Natural killer cell treated with Interleukin-12 subunit alpha and Interleukin-12 subunit beta and Interleukin-15 and Interleukin-18, amount 100 ng/mL, for 72 hours (primary cell): Measurements from ENCODE around the gene STX2. TPM values are rescaled to one million over a fixed set of nuclear protein-coding genes. Genes with fewer than 3 reads are reported as not detected.

Experiments used
- ATAC-seq, 2 donors: fragments of 150-1000 bp; cut with Tn5 transposase in 1 of 2; sonication (Bioruptor Pico), chemical (Tn5 transposase) in 1 of 2; 2 replicates each; pipeline ENCODE4 v1.10.0; 2021
- DNase-seq: peaks from one replicate; pipeline ENCODE4 v3.0.0; 2022; ENCODE audit warnings: low spot score
- H3K27ac Mint-ChIP-seq, 2 donors: 1 replicate in 1 of 2; 2 replicates in 1 of 2; pipeline ENCODE4 v1.8.0; 2022; ENCODE audit warnings: mixed read lengths in 2 of 2, mild to moderate bottlenecking in 1 of 2, moderate library complexity in 1 of 2
- H3K27me3 Mint-ChIP-seq, 2 donors: 1 replicate in 1 of 2; 2 replicates in 1 of 2; pipeline ENCODE4 v1.8.0; 2022; ENCODE audit warnings: mixed read lengths in 2 of 2
- H3K36me3 Mint-ChIP-seq: one replicate; pipeline ENCODE4 v1.8.0; 2022; ENCODE audit warnings: mixed read lengths
- H3K4me1 Mint-ChIP-seq, 2 donors: 1 replicate in 1 of 2; 2 replicates in 1 of 2; pipeline ENCODE4 v1.8.0; 2022; ENCODE audit warnings: low read depth in 2 of 2, mixed read lengths in 2 of 2, mild to moderate bottlenecking in 1 of 2
- H3K4me3 Mint-ChIP-seq: one replicate; pipeline ENCODE4 v1.8.0; 2022; ENCODE audit warnings: mixed read lengths
- H3K9me3 Mint-ChIP-seq: 2 replicates; pipeline ENCODE4 v1.8.0; 2022; ENCODE audit warnings: mixed read lengths
- total RNA-seq, 2 donors: library from RNA; stranded (reverse); gene quantifications; one replicate each; pipeline ENCODE4 v1.2.3, GENCODE V29; 2022

STX2 gene
- total RNA-seq, 2 donors from 2014 or later = 9.0 to 16.4 TPM

DNA sequence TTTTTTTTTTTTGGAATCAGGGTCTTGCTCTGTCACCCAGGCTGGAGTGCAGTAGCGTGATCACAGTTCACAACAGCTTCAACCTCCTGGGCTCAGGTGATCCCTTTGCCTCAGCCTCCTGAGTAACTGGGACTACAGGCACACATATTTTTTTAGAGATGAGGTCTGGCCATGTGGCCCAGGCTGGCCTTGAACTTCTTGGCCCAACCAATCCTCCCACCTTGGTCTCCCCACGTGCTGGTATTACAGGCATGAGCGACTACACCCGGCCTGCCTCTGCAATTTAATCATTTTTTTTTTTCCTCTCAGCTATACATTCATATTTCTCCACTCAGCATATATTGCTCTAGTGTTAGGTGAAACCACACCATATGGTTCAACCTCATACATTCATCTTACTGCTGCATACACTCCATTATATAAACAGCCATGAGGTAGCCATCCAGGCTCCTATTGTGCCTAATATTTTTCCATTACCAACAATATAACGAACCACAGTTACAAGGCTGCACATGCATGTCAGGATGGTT is 7.1 kb downstream of the STX2 start:
- Mint-ChIP-seq H3K27ac (no peak overlapping the region), H3K4me1 (peaks cover 8 to 13% of the 10 kb centered on the region in 2 donors), H3K9me3 (no peaks in the 10 kb centered on the region), H3K27me3 (no peaks in the 10 kb centered on the region), H3K36me3 (no peaks in the 10 kb centered on the region), H3K4me3 (no peak overlapping the region)
- DNase-seq (no peak), ATAC-seq (no peak)

DNA sequence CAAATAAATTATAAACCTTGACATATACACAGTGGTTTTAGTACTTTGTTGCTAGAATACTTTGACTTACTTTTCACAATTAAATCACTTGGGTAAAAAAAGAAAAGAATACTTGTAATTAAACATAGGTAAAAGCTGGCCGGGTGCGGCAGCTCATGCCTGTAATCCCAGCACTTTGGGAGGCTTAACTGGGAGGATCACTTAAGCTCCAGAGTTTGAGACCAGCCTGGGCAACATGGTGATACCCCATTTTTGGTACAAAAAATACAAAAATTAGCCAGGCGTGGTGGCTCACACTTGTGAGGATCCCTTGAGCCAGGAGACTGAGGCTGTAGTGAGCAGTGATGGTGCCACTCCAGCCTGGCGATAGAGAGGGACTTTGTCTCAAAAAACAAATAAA is 7.8 kb downstream of the STX2 start:
- Mint-ChIP-seq H3K36me3 (no peaks in the 10 kb centered on the region), H3K27ac (no peak overlapping the region), H3K4me3 (no peak overlapping the region), H3K4me1 (peaks cover 8 to 13% of the 10 kb centered on the region in 2 donors), H3K9me3 (no peaks in the 10 kb centered on the region), H3K27me3 (no peaks in the 10 kb centered on the region)
- DNase-seq = no peak
- ATAC-seq = no peak

DNA sequence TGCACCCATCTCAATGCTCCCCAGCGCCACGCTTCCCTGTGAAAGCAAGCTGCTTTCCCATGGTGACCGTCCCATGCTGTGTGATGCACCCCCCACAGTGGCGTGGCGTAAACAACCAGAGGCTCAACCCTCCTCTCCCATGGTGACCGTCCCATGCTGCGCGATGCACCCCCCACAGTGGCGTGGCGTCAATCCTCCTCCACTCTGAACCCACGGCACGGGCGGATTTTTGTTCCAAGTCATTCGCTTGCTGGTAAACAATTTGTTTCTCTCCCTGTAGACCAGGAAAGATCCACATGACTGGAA is 8.9 kb downstream of the STX2 start:
- no peak for ATAC-seq

DNA sequence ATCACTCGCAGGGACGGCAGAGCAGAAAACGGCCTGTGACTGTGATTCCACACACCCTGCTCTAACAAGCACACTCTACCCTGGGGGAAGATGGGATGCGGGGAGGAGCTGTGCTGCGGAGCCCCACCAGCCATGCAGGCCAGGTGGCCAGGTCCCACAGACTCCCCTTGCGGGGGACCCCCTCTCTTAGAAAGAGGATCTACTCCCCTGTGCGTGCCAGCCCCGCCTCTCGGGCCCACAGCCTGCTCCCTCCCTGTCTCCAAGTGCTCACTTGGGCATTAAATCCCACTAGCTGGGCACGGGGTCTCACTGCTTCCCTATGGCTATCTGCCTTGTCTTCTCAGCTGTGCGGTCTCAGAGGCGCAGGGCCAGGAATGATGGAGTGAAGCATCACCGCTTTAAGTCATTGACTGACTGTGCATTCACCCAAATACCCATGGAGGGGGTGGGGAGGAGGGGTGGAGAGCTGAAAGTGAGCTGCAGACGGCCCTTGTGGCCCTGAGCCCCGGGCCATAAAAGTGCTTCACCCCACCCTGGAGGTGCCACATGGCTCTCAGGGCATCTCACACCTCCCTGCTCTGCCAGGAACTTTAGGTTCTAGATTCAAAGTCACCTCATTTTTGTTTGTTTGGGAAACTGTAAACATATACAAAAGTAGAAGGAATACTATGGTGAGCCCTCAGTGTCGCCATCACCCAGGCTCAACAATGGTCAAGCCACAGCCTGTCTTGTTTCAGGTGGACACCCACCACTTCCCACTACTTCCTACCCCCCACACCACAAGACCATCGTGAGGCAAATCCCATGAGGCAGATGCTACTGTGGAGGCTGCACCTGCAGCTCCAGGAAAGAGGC is 9.4 kb downstream of the STX2 start:
- DNase-seq = no peak
- Mint-ChIP-seq H3K4me3 (no peak overlapping the region), H3K36me3 (no peaks in the 10 kb centered on the region), H3K4me1 (peaks cover 7 to 8% of the 10 kb centered on the region in 2 donors), H3K9me3 (no peaks in the 10 kb centered on the region), H3K27me3 (no peaks in the 10 kb centered on the region), H3K27ac (no peak overlapping the region)
- peak in 1 of 2 donors; percentile 46 for ATAC-seq

More for the DNA sequence above, 8.9 kb downstream of the STX2 start:
- no peak overlapping the region for H3K4me3 Mint-ChIP-seq
- no peak overlapping the region for H3K27ac Mint-ChIP-seq
- no peaks in the 10 kb centered on the region for H3K9me3 Mint-ChIP-seq
- H3K36me3 Mint-ChIP-seq = no peaks in the 10 kb centered on the region
- H3K27me3 Mint-ChIP-seq = no peaks in the 10 kb centered on the region
- no peak for DNase-seq
- H3K4me1 Mint-ChIP-seq = peaks cover 7 to 8% of the 10 kb centered on the region in 2 donors

DNA sequence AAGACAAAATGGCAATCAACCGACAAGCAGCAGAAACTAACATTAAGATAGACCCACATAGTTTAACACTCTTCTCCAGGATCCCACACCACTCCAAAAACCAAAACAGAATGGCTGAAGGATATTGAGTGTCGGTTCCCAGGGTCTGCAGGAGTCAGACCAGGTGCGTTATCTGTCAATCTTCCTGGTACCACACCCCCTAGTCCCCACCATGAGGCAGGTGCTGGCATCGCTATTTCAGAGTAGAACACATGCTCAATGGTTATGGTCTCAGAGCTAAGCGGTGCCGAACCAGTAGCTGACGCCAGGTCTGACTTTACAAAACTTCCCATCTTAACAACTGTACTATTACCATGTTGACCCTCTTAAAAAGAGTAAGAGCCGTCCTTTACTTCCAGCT is 10.2 kb downstream of the STX2 start:
- Mint-ChIP-seq H3K27me3 (no peaks in the 10 kb centered on the region), H3K27ac (no peak overlapping the region), H3K4me3 (no peak overlapping the region), H3K36me3 (no peaks in the 10 kb centered on the region), H3K9me3 (no peaks in the 10 kb centered on the region), H3K4me1 (peaks cover 7 to 8% of the 10 kb centered on the region in 2 donors)
- no peak for DNase-seq
- no peak for ATAC-seq

DNA sequence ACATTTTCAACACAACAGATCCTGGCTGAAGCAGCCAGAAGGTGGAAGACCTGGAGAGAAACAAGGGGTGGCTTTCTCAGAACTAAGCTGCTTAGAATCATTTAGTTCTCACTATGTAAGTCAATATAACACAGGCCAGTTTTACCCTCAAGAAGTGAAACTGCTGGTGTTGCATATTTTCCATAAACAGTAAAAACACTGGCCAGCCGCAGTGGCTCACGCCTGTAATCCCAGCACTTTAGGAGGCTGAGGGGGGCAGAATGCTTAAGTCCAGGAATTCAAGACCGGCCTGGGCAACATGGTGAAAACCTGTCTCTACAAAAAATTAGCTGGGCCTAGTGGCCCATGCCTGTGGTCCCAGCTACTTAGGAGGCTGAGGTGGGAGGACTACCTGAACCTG is 11.6 kb downstream of the STX2 start:
- H3K9me3 Mint-ChIP-seq = no peaks in the 10 kb centered on the region
- H3K27me3 Mint-ChIP-seq = no peaks in the 10 kb centered on the region
- DNase-seq (no peak), ATAC-seq (no peak)
- no peaks in the 10 kb centered on the region for H3K36me3 Mint-ChIP-seq
- no peak overlapping the region for H3K4me3 Mint-ChIP-seq
- H3K27ac Mint-ChIP-seq = no peak overlapping the region
- H3K4me1 Mint-ChIP-seq = peaks cover 0 to 2% of the 10 kb centered on the region in 2 donors

DNA sequence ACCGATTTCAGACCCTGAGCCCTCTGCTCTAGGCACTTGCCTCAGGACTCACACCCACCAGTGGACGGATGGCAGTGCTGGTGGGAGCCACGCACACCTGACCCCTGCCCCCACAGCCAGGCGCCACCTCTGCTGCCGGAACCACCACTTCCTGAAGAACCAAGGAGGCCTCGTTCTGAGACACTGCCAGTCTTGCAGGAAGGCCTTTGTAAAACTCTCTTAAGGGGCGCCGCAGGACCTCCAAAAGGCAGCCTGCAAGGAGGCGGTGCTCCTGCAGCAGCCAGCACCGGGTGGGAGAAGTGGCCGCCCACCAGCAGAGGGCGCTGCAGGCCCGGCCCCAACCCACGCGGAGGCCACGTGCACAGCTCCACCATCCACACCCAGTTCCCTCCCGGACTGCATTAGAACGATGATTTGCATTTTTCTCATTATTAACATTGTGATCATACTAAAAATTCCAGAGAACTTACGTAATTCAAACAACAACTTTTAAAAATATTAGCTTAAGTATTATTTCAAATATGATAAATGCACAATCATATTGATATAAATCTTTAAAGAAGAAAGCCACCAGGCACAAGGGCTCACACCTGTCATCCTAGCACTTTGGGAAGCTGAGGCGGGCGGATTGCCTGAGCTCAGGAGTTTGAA is 12.8 kb downstream of the STX2 start:
- DNase-seq (peak; percentile 77), ATAC-seq (peak; percentile 72 to 83)
- Mint-ChIP-seq H3K27ac (no peak overlapping the region), H3K4me1 (peaks cover 0 to under 1% of the 10 kb centered on the region in 2 donors), H3K27me3 (no peaks in the 10 kb centered on the region), H3K4me3 (no peak overlapping the region), H3K9me3 (no peaks in the 10 kb centered on the region), H3K36me3 (peaks cover under 1% of the 10 kb centered on the region)

DNA sequence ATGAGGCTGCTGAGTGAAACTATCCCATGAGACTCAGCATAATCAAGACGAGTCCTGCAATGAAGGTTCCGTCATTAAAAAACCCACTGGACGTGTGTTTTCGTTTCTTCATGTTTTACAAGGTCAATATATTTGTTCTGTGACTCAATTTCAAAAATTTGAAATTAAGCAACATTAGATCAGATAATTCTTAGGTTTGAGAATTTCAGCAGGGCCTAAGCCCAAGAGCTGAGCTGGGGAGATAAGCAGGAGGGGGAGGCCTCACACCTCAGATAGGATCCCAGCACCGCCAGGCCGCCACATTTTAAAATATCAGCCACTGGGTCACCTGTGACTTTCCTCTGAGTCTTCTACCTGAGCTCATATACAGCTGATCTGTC is 13.3 kb downstream of the STX2 start:
- H3K9me3 Mint-ChIP-seq = no peaks in the 10 kb centered on the region
- H3K27ac Mint-ChIP-seq = no peak overlapping the region
- H3K36me3 Mint-ChIP-seq = peaks cover 5% of the 10 kb centered on the region
- no peak for DNase-seq
- H3K27me3 Mint-ChIP-seq = no peaks in the 10 kb centered on the region
- no peak overlapping the region for H3K4me3 Mint-ChIP-seq
- H3K4me1 Mint-ChIP-seq = peaks cover 0 to 5% of the 10 kb centered on the region in 2 donors
- ATAC-seq = no peak

DNA sequence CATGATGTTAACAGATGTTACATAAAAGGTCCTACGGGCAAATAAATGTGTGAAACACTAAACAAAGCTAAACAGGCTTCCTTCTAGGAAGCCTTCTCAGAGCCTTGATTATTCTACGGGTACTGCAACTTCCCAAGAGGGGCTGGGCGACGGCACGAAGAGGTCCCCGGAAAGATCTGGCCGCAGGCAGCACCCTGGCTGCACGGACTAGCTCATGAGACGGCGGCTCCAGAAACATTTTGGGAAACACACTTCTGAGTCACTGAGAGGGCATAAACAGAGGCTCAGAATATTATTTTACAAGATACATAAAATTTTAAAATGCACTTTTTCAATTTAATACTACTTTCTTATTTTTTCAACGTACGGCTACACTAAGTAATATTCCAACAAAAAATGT is 19.4 kb downstream of the STX2 start:
- Mint-ChIP-seq H3K27ac (no peak overlapping the region), H3K36me3 (peaks cover 5% of the 10 kb centered on the region), H3K9me3 (no peaks in the 10 kb centered on the region), H3K4me3 (no peak overlapping the region), H3K4me1 (peaks cover 15% of the 10 kb centered on the region in 2 donors), H3K27me3 (no peaks in the 10 kb centered on the region)
- ATAC-seq (no peak), DNase-seq (no peak)

DNA sequence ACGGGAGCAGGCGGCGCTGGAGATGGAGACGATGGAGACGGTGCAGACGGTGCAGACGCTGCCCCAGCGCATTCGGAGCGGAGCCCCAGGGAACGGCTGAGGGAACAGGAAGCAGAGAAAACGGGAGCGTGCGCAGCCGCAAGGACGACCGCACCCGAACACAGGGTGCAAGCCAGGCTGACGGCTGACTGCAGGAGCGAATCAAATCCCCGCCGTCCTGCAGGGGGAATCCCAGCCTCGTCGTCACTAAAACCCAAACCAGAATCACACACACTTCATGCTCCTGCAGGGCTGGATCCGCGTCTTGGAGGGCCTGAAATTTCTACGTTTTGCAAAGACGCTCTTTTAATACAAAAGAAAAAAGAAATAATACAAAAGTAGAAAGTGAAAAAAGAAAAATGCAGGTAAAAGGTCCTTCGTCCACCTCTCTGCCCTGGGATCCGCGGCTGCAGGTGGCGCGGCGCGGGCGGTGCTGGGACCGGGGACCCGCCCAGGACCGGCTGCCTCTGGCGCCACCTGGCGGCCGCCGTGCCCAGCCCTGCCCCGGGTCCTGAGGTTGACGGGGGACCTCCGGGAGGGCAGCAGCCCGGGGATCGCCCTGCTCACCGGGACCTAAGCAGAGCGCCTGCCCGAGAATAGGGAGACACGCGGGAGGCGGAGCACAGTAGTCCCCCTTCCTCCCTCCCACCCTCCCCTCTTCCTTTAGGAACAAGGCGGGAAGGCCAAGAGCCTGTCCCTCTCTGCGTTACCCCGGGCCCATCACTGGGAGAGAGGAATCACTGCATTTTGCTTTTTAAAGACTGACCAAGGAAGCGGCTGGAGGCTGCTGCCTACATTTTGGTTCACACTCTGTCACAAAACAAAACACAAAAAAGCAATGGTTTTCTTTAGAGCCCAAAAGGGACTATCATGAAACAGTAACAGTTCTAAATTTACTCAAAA is 20.1 kb downstream of the STX2 start:
- no peaks in the 10 kb centered on the region for H3K27me3 Mint-ChIP-seq
- peak overlapping the region; percentile 60 to 68 for H3K27ac Mint-ChIP-seq
- peaks cover 5% of the 10 kb centered on the region for H3K36me3 Mint-ChIP-seq
- peaks cover 15% of the 10 kb centered on the region in 2 donors for H3K4me1 Mint-ChIP-seq
- ATAC-seq = peak; percentile 94 to 95
- H3K4me3 Mint-ChIP-seq = peak overlapping the region; percentile 98
- H3K9me3 Mint-ChIP-seq = no peaks in the 10 kb centered on the region
- DNase-seq = peak; percentile 82

DNA sequence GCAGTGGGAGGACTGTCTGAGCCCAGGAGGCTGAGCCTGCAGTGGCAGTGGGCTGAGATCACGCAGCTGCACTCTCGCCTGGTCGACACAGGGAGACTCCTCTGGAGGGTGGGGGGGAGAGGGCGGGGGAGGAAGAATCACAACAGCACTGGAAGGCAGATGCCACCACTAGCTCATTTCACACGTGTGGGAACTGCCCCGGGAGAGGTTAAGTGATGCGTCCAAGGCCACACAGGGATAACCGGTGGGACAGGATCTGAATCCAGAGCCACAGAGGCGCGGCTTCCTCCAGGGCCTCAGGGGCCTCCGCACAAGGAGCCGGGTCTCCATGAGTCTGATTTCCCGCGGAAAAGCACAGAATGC is 20.8 kb downstream of the STX2 start:
- Mint-ChIP-seq H3K4me3 (peak overlapping the region; percentile 98), H3K27ac (peak overlapping the region; percentile 60 to 68), H3K36me3 (peaks cover 5% of the 10 kb centered on the region), H3K4me1 (peaks cover 15% of the 10 kb centered on the region in 2 donors), H3K27me3 (no peaks in the 10 kb centered on the region), H3K9me3 (no peaks in the 10 kb centered on the region)
- DNase-seq (no peak), ATAC-seq (peak in 1 of 2 donors; percentile 34)

DNA sequence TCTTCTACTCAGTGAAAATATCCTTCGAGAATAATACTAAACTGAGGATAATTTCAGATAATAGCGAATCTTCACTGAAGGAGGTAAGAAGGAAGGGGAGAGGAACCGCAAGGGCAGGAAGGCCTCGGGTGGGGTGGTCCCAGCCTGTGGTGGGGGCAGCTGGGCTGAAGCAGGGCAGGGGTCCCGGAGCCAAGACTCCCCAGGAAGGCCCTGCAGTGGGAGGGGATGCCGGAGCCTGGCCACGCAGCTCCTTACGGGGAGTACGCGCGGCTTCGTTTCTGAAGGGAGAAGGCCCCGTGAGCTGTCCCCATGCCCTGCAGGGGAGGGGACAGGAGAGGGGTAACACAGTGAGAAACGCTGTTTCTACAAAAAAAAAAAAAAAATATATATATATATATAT is 21.2 kb downstream of the STX2 start:
- no peak overlapping the region for H3K27ac Mint-ChIP-seq
- ATAC-seq (no peak), DNase-seq (no peak)
- peaks cover 15% of the 10 kb centered on the region in 2 donors for H3K4me1 Mint-ChIP-seq
- no peaks in the 10 kb centered on the region for H3K9me3 Mint-ChIP-seq
- H3K27me3 Mint-ChIP-seq = no peaks in the 10 kb centered on the region
- peak overlapping the region; percentile 98 for H3K4me3 Mint-ChIP-seq
- H3K36me3 Mint-ChIP-seq = peaks cover 5% of the 10 kb centered on the region

DNA sequence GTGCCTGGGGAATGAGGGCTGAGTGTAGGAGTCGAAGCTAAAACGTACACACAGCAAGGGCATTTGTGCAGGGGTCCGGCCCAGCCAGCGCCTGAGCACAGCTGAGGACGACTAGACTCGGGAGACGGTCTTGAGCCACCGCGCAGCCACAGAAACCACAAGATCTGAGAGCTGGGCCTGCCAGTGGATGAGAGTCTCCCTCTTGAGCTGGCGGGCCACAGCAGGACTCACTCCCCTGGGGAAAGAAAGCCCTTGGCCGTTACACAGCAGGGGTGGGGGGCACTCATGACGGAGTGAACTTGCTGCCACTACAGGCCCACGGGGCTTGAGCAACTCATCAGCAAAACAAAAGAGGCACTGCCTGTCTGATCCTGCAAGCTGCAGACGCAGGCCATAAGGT is 23.0 kb downstream of the STX2 start:
- DNase-seq (no peak), ATAC-seq (no peak)
- H3K27me3 Mint-ChIP-seq = no peaks in the 10 kb centered on the region
- H3K4me3 Mint-ChIP-seq = no peak overlapping the region
- H3K4me1 Mint-ChIP-seq = peaks cover 13 to 15% of the 10 kb centered on the region in 2 donors
- H3K36me3 Mint-ChIP-seq = peaks cover 3% of the 10 kb centered on the region
- H3K9me3 Mint-ChIP-seq = no peaks in the 10 kb centered on the region
- no peak overlapping the region for H3K27ac Mint-ChIP-seq
